GM12874 (cell line): ENCODE results near the gene GPN3.

Experiments used
- CTCF ChIP-seq: IDR thresholded peaks from 2 replicates; pipeline ENCODE4 v1.5.1; 2011; ENCODE audit warnings: low read depth, mild to moderate bottlenecking, control low read depth, low read length, moderate library complexity; ENCODE audit not compliant: insufficient read depth

The GPN3 gene

GRCh38 chr12:110501752-110502738 is 34.0 kb upstream of the GPN3 start, which contains the start of the genes RAD9B and VPS29:
Gene RAD9B, plus strand, starts transcription at chr12:110502331. Its CDS starts 7 bp downstream, at chr12:110502338.
Gene VPS29, minus strand, starts transcription at chr12:110502111. Its CDS starts 60 bp downstream, at chr12:110502051.
- TF ChIP-seq CTCF = no peak

GRCh38 chr12:110501399-110501751 is 33.3 kb upstream of the GPN3 start:
- TF ChIP-seq CTCF = no peak

GRCh38 chr12:110498984-110499706 is 31.1 kb upstream of the GPN3 start:
- no peak for TF ChIP-seq CTCF

- no peak for TF ChIP-seq CTCF
These were observed 7.4 kb upstream of the GPN3 start for GRCh38 chr12:110475426-110475825.

- no peak for TF ChIP-seq CTCF
These were observed 227 bp downstream of the GPN3 start for GRCh38 chr12:110467847-110468213.

- no peak for TF ChIP-seq CTCF
These were observed 1.3 kb downstream of the GPN3 start for GRCh38 chr12:110466791-110467190.

- no peak for TF ChIP-seq CTCF
These were observed 3.0 kb downstream of the GPN3 start for GRCh38 chr12:110465024-110465423.
